Measurements from ENCODE around the gene APOBEC3G. TPM values are rescaled to one million over a fixed set of nuclear protein-coding genes. Genes with fewer than 3 reads are reported as not detected.

Gene APOBEC3G
- total RNA-seq, 4 donors from 2014 or later, result 0.45 to 5.2 (median 1.5) TPM

DNA sequence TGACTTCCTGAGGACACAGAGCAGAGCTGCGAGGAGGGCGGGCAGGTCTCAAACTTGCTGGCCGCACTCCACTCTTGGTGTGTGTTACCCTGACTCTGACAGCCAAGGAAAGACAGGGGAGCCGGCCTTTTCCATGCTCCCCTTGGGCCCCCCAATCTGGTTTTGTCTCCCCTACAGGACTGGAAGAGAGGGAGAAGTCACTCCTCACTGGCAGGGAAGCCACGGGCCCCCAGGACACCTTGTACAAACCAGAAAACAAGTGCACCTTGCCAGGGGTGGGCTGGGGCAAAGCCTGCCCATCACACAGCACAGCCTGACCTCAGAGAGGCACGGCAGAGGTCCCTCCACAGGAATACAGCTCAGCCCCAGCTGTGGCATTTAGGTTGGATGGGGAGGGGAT is 55.2 kb downstream of the APOBEC3G start:
- H3K36me3 ChIP-seq, result peaks cover 50% of the 10 kb centered on the region
- 97% methylated on average over 5 of the region's 6 CpGs for WGBS
- no peak for DNase-seq (ENCODE audit: low spot score in 2 of 2)

DNA sequence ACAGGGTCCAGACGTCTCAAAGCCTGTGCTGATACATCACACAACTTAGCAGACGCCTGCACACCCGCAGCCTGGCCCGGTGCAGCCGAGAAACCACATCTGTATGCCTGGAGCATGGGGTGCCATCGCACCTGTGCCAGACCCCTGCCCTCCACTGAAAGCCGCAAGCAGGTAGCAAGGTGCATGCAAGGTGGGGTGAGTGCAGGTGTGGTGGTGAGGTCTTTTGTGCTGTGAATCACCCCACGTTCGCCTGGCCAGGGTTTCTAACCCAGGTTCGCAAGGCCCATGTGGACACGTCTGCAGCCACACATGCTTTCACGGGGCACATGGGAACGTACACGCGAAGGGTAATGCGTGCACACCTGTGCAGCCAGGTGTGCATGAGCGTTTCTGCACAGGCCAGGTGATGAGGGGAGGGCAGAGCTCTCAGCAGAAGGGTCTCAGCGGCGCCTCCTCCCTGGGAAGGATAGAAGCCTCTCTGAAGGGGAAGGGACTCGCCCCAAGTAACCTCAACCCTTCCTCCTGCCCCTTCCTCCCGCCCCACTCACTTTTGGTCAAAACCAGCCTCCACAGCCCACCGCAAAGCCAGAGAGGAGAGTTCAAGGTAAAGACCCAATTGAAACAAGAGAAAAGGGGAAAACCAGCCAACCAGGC is 55.9 kb downstream of the APOBEC3G start:
- H3K4me3 ChIP-seq, result no peak overlapping the region
- TF ChIP-seq POLR2AphosphoS5 (IDR thresholded peaks at IDR 0.05) (no peak), EP300 (IDR thresholded peaks at IDR 0.05) (no peak), POLR2A (IDR thresholded peaks at IDR 0.05) (no peak)
- WGBS, result 91% methylated on average over 14 of the region's 22 CpGs
- no peaks in the 10 kb centered on the region for H3K9me3 ChIP-seq
- H3K4me1 ChIP-seq, result peaks cover 9% of the 10 kb centered on the region
- H3K36me3 ChIP-seq, result peaks cover 55% of the 10 kb centered on the region
- no peak overlapping the region for H3K27ac ChIP-seq
- no peak for DNase-seq (ENCODE audit: low spot score in 2 of 2)
- H3K27me3 ChIP-seq, result no peaks in the 10 kb centered on the region

More for the DNA sequence above, 55.2 kb downstream of the APOBEC3G start:
- no peak for TF ChIP-seq CTCF (IDR thresholded peaks at IDR 0.05)
- no peak for TF ChIP-seq POLR2A (IDR thresholded peaks at IDR 0.05)
- no peak for TF ChIP-seq EP300 (IDR thresholded peaks at IDR 0.05)
- TF ChIP-seq POLR2AphosphoS5 (IDR thresholded peaks at IDR 0.05), result no peak
- Histone ChIP-seq H3K9me3 (no peaks in the 10 kb centered on the region), H3K4me1 (peaks cover 9% of the 10 kb centered on the region), H3K4me3 (no peak overlapping the region), H3K27me3 (no peaks in the 10 kb centered on the region), H3K27ac (no peak overlapping the region)

DNA sequence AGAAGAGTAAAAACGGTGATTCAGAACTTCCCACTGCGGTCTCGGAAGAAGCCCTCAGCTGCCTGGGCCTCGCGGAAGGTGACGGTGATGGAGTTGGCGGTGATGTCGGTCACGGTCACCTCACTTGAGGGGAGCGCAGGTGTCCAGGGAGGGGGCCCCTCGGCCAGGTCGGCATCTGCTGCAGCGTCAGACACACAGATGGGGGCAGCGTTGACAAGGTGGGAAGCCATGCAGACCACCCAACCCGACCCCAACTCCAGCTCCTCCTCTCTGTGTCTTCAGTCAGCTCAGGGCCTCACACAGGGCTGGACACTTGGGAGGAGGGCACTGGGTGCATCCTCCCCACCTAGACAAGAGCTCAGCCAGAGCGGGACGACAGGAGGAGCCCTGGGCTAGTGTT is 56.8 kb downstream of the APOBEC3G start:
- H3K9me3 ChIP-seq, result no peaks in the 10 kb centered on the region
- H3K27ac ChIP-seq, result no peak overlapping the region
- 95% methylated on average over 9 of the region's 17 CpGs for WGBS
- H3K27me3 ChIP-seq, result no peaks in the 10 kb centered on the region
- DNase-seq (ENCODE audit: low spot score in 2 of 2), result no peak
- no peak overlapping the region for H3K4me3 ChIP-seq
- peaks cover 9% of the 10 kb centered on the region for H3K4me1 ChIP-seq
- TF ChIP-seq EP300 (IDR thresholded peaks at IDR 0.05), result no peak
- TF ChIP-seq CTCF (IDR thresholded peaks at IDR 0.05), result no peak
- no peak for TF ChIP-seq POLR2AphosphoS5 (IDR thresholded peaks at IDR 0.05)
- no peak for TF ChIP-seq POLR2A (IDR thresholded peaks at IDR 0.05)
- H3K36me3 ChIP-seq, result peaks cover 63% of the 10 kb centered on the region

GRCh38 chr22:39134366-39135091 is 57.5 kb downstream of the APOBEC3G start:
- H3K9me3 ChIP-seq, result no peaks in the 10 kb centered on the region
- no peak for TF ChIP-seq EP300 (IDR thresholded peaks at IDR 0.05)
- no peak for TF ChIP-seq POLR2A (IDR thresholded peaks at IDR 0.05)
- no peak for TF ChIP-seq POLR2AphosphoS5 (IDR thresholded peaks at IDR 0.05)
- no peak for TF ChIP-seq CTCF (IDR thresholded peaks at IDR 0.05)
- H3K27ac ChIP-seq, result no peak overlapping the region
- H3K27me3 ChIP-seq, result no peaks in the 10 kb centered on the region
- no peak for DNase-seq (ENCODE audit: low spot score in 2 of 2)
- peaks cover 9% of the 10 kb centered on the region for H3K4me1 ChIP-seq
- no peak overlapping the region for H3K4me3 ChIP-seq
- 82% methylated on average over 6 of the region's 35 CpGs for WGBS
- peaks cover 65% of the 10 kb centered on the region for H3K36me3 ChIP-seq

GRCh38 chr22:39135092-39135896 is 58.2 kb downstream of the APOBEC3G start:
- TF ChIP-seq CTCF (IDR thresholded peaks at IDR 0.05), result no peak
- TF ChIP-seq POLR2A (IDR thresholded peaks at IDR 0.05), result no peak
- no peak for TF ChIP-seq EP300 (IDR thresholded peaks at IDR 0.05)
- no peak for TF ChIP-seq POLR2AphosphoS5 (IDR thresholded peaks at IDR 0.05)
- Histone ChIP-seq H3K9me3 (no peaks in the 10 kb centered on the region), H3K4me3 (no peak overlapping the region), H3K27me3 (no peaks in the 10 kb centered on the region), H3K36me3 (peaks cover 61% of the 10 kb centered on the region), H3K27ac (no peak overlapping the region), H3K4me1 (peaks cover 9% of the 10 kb centered on the region)
- no peak for DNase-seq (ENCODE audit: low spot score in 2 of 2)
- 67% methylated on average over 10 of the region's 15 CpGs for WGBS

All from suprapubic skin (tissue), 4 donors.